Activated CD8-positive, alpha-beta memory T cell treated with anti-CD3 and anti-CD28 coated beads, Interleukin-2, amount 10 ng/mL, durations not matched to agents 7 days and 5 days (primary cell): ENCODE results near the gene SEC63. TPM values are rescaled to one million over a fixed set of nuclear protein-coding genes. Genes with fewer than 3 reads are reported as not detected.

Source experiments
- ATAC-seq: fragments of 150-1000 bp; cut with Tn5 transposase; one replicate; pipeline ENCODE4 v1.10.0; 2021; ENCODE audit warnings: moderate library complexity
- CTCF ChIA-PET: fragments of 350-600 bp; sonication (Branson Sonifier 250); formaldehyde crosslinking; loops from one replicate; lab custom pipeline; 2021; ENCODE audit warnings: antibody characterized with exemption; lab: Charles Lee
- DNase-seq: peaks from one replicate; pipeline ENCODE4 v3.0.0-alpha.2; 2020
- H3K27ac Mint-ChIP-seq: one replicate; pipeline ENCODE4 v1.8.0; 2021; ENCODE audit warnings: mild to moderate bottlenecking, mixed read lengths
- H3K27me3 Mint-ChIP-seq: one replicate; pipeline ENCODE4 v1.8.0; 2021; ENCODE audit warnings: mixed read lengths
- H3K36me3 Mint-ChIP-seq: one replicate; pipeline ENCODE4 v1.8.0; 2021; ENCODE audit warnings: mild to moderate bottlenecking, mixed read lengths
- H3K4me1 Mint-ChIP-seq: one replicate; pipeline ENCODE4 v1.8.0; 2021; ENCODE audit warnings: mixed read lengths
- H3K4me3 Mint-ChIP-seq: one replicate; pipeline ENCODE4 v1.8.0; 2021; ENCODE audit warnings: mild to moderate bottlenecking, moderate library complexity, mixed read lengths
- H3K9me3 Mint-ChIP-seq: one replicate; pipeline ENCODE4 v1.8.0; 2022; ENCODE audit warnings: low read depth, mixed read lengths
- total RNA-seq, 2 experiments: library from RNA; stranded (reverse); gene quantifications; one replicate each; pipeline ENCODE4 v1.2.3, GENCODE V29; 2021

SEC63 gene
- total RNA-seq, 2 experiments from 2014 or later = 55.6 to 79.8 TPM

- Mint-ChIP-seq H3K4me1 (peaks cover 8% of the 10 kb centered on the region), H3K36me3 (no peaks in the 10 kb centered on the region), H3K27ac (no peak overlapping the region), H3K9me3 (no peaks in the 10 kb centered on the region), H3K27me3 (peaks cover 10% of the 10 kb centered on the region), H3K4me3 (no peak overlapping the region)
- DNase-seq (no peak), ATAC-seq (no peak)
- CTCF ChIA-PET = no interaction called here
Observed at GRCh38 chr6:107987805-107988204, 29.8 kb upstream of the SEC63 start.

GRCh38 chr6:107985701-107986100 lies 27.7 kb upstream of the SEC63 start:
- H3K4me1 Mint-ChIP-seq = peaks cover 1% of the 10 kb centered on the region
- H3K4me3 Mint-ChIP-seq = no peak overlapping the region
- DNase-seq = no peak
- CTCF ChIA-PET = interaction anchor here (0.9 kb wide), 1 partner anchor 19 kb away, joined by 3 read pairs; no protein-coding TSS in a partner anchor
- no peaks in the 10 kb centered on the region for H3K9me3 Mint-ChIP-seq
- no peaks in the 10 kb centered on the region for H3K36me3 Mint-ChIP-seq
- H3K27ac Mint-ChIP-seq = no peak overlapping the region
- no peak for ATAC-seq
- H3K27me3 Mint-ChIP-seq = peaks cover 14% of the 10 kb centered on the region

- no peak overlapping the region for H3K27ac Mint-ChIP-seq
- H3K27me3 Mint-ChIP-seq = peaks cover 14% of the 10 kb centered on the region
- CTCF ChIA-PET = no interaction called here
- ATAC-seq (no peak), DNase-seq (no peak)
- no peaks in the 10 kb centered on the region for H3K4me1 Mint-ChIP-seq
- H3K4me3 Mint-ChIP-seq = no peak overlapping the region
- no peaks in the 10 kb centered on the region for H3K36me3 Mint-ChIP-seq
- H3K9me3 Mint-ChIP-seq = no peaks in the 10 kb centered on the region
Observed at GRCh38 chr6:107983811-107984210, 25.8 kb upstream of the SEC63 start.

GRCh38 chr6:107982486-107982885 lies 24.5 kb upstream of the SEC63 start:
- Mint-ChIP-seq H3K4me3 (no peak overlapping the region), H3K4me1 (no peaks in the 10 kb centered on the region), H3K36me3 (no peaks in the 10 kb centered on the region), H3K27ac (no peak overlapping the region), H3K9me3 (no peaks in the 10 kb centered on the region), H3K27me3 (peaks cover 14% of the 10 kb centered on the region)
- DNase-seq = no peak
- CTCF ChIA-PET = interaction anchor here (1.5 to 1.6 kb wide), 2 partner anchors 9 to 67 kb away, joined by 3 to 4 read pairs; no protein-coding TSS in a partner anchor
- no peak for ATAC-seq

- CTCF ChIA-PET = interaction anchor here (1.4 to 2.1 kb wide), 5 partner anchors 10 to 68 kb away, joined by 3 to 11 read pairs (median 4); no protein-coding TSS in a partner anchor
- Mint-ChIP-seq H3K4me3 (no peak overlapping the region), H3K4me1 (no peaks in the 10 kb centered on the region), H3K27me3 (peaks cover 14% of the 10 kb centered on the region), H3K27ac (no peak overlapping the region), H3K9me3 (no peaks in the 10 kb centered on the region), H3K36me3 (no peaks in the 10 kb centered on the region)
- no peak for DNase-seq
- ATAC-seq = no peak
Observed at GRCh38 chr6:107981695-107982094, 23.7 kb upstream of the SEC63 start.

- Mint-ChIP-seq H3K4me1 (peaks cover 17% of the 10 kb centered on the region), H3K9me3 (no peaks in the 10 kb centered on the region), H3K27ac (no peak overlapping the region), H3K36me3 (no peaks in the 10 kb centered on the region), H3K4me3 (no peak overlapping the region), H3K27me3 (peaks cover 6% of the 10 kb centered on the region)
- no peak for DNase-seq
- CTCF ChIA-PET = interaction anchor here (0.7 to 1.1 kb wide), 6 partner anchors 9 to 473 kb away, joined by 3 to 4 read pairs (median 3); no protein-coding TSS in a partner anchor
- ATAC-seq = no peak
Observed at GRCh38 chr6:107977283-107977682, 19.3 kb upstream of the SEC63 start.

GRCh38 chr6:107976155-107976783 lies 18.3 kb upstream of the SEC63 start:
- H3K4me1 Mint-ChIP-seq = peaks cover 17% of the 10 kb centered on the region
- ATAC-seq = no peak
- H3K36me3 Mint-ChIP-seq = no peaks in the 10 kb centered on the region
- peaks cover 7% of the 10 kb centered on the region for H3K27me3 Mint-ChIP-seq
- H3K27ac Mint-ChIP-seq = no peak overlapping the region
- no peak for DNase-seq
- H3K4me3 Mint-ChIP-seq = no peak overlapping the region
- H3K9me3 Mint-ChIP-seq = no peaks in the 10 kb centered on the region
- CTCF ChIA-PET = interaction anchor here (0.6 to 1.3 kb wide), 2 partner anchors 72 to 73 kb away, joined by 3 read pairs; no protein-coding TSS in a partner anchor

GRCh38 chr6:107973594-107973993 lies 15.6 kb upstream of the SEC63 start:
- ATAC-seq (no peak), DNase-seq (no peak)
- CTCF ChIA-PET = no interaction called here
- H3K4me3 Mint-ChIP-seq = no peak overlapping the region
- no peaks in the 10 kb centered on the region for H3K36me3 Mint-ChIP-seq
- peaks cover 8% of the 10 kb centered on the region for H3K27me3 Mint-ChIP-seq
- H3K9me3 Mint-ChIP-seq = no peaks in the 10 kb centered on the region
- H3K27ac Mint-ChIP-seq = no peak overlapping the region
- peaks cover 17% of the 10 kb centered on the region for H3K4me1 Mint-ChIP-seq

- DNase-seq (no peak), ATAC-seq (no peak)
- Mint-ChIP-seq H3K27me3 (peaks cover 8% of the 10 kb centered on the region), H3K27ac (no peak overlapping the region), H3K4me1 (peaks cover 17% of the 10 kb centered on the region), H3K36me3 (no peaks in the 10 kb centered on the region), H3K4me3 (no peak overlapping the region), H3K9me3 (no peaks in the 10 kb centered on the region)
- CTCF ChIA-PET = interaction anchor here (1.5 kb wide), 1 partner anchor 14 kb away, joined by 4 read pairs; the partner anchor contains the start of gene SEC63
Observed at GRCh38 chr6:107972413-107973096, 14.5 kb upstream of the SEC63 start.

- peaks cover 8% of the 10 kb centered on the region for H3K27me3 Mint-ChIP-seq
- H3K27ac Mint-ChIP-seq = no peak overlapping the region
- H3K4me3 Mint-ChIP-seq = no peak overlapping the region
- no peaks in the 10 kb centered on the region for H3K9me3 Mint-ChIP-seq
- no peak for ATAC-seq
- DNase-seq = no peak
- H3K36me3 Mint-ChIP-seq = no peaks in the 10 kb centered on the region
- CTCF ChIA-PET = interaction anchor here (1.5 to 1.6 kb wide), 2 partner anchors 10 to 13 kb away, joined by 4 read pairs; partner anchors contain the start of gene SEC63
- H3K4me1 Mint-ChIP-seq = peaks cover 17% of the 10 kb centered on the region
Observed at GRCh38 chr6:107971181-107971580, 13.2 kb upstream of the SEC63 start.

GRCh38 chr6:107970255-107970654 lies 12.2 kb upstream of the SEC63 start:
- no peak for ATAC-seq
- no peak for DNase-seq
- CTCF ChIA-PET = interaction anchor here (1.6 kb wide), 1 partner anchor 11 kb away, joined by 4 read pairs; no protein-coding TSS in a partner anchor
- Mint-ChIP-seq H3K4me3 (no peak overlapping the region), H3K4me1 (peaks cover 17% of the 10 kb centered on the region), H3K36me3 (no peaks in the 10 kb centered on the region), H3K27ac (no peak overlapping the region), H3K27me3 (peaks cover 8% of the 10 kb centered on the region), H3K9me3 (no peaks in the 10 kb centered on the region)

GRCh38 chr6:107968081-107968480 lies 10.1 kb upstream of the SEC63 start:
- CTCF ChIA-PET = interaction anchor here (2.8 kb wide), 1 partner anchor 13 kb away, joined by 11 read pairs; no protein-coding TSS in a partner anchor
- no peak for ATAC-seq
- no peaks in the 10 kb centered on the region for H3K36me3 Mint-ChIP-seq
- H3K4me3 Mint-ChIP-seq = no peak overlapping the region
- DNase-seq = no peak
- peaks cover 8% of the 10 kb centered on the region for H3K27me3 Mint-ChIP-seq
- H3K9me3 Mint-ChIP-seq = no peaks in the 10 kb centered on the region
- H3K4me1 Mint-ChIP-seq = peaks cover 7% of the 10 kb centered on the region
- H3K27ac Mint-ChIP-seq = no peak overlapping the region

- ATAC-seq (no peak), DNase-seq (no peak)
- no peaks in the 10 kb centered on the region for H3K4me1 Mint-ChIP-seq
- no peaks in the 10 kb centered on the region for H3K9me3 Mint-ChIP-seq
- H3K4me3 Mint-ChIP-seq = no peak overlapping the region
- H3K36me3 Mint-ChIP-seq = no peaks in the 10 kb centered on the region
- H3K27me3 Mint-ChIP-seq = peaks cover 2% of the 10 kb centered on the region
- no peak overlapping the region for H3K27ac Mint-ChIP-seq
- CTCF ChIA-PET = interaction anchor here (0.9 to 2.8 kb wide), 3 partner anchors 15 to 118 kb away, joined by 3 to 11 read pairs (median 3); no protein-coding TSS in a partner anchor
Observed at GRCh38 chr6:107965746-107966145, 7.7 kb upstream of the SEC63 start.
